Measurements from ENCODE around the gene C2CD5. TPM values are rescaled to one million over a fixed set of nuclear protein-coding genes. Genes with fewer than 3 reads are reported as not detected.

The C2CD5 gene
- total RNA-seq, 2 donors from 2014 or later: 38.9 to 46.0 TPM

- no peaks in the 10 kb centered on the region for H3K9me3 ChIP-seq
- H3K4me1 ChIP-seq: no peaks in the 10 kb centered on the region
- no peak for TF ChIP-seq CTCF (IDR thresholded peaks at IDR 0.05)
- DNase-seq: peak; percentile 39
- no peaks in the 10 kb centered on the region for H3K27me3 ChIP-seq
- intact Hi-C loops (cut with DNase I): no loop called here
- no peaks in the 10 kb centered on the region for H3K36me3 ChIP-seq
- H3K27ac ChIP-seq: no peak overlapping the region
- no peak overlapping the region for H3K4me3 ChIP-seq
- no peak overlapping the region for H3K9ac ChIP-seq (ENCODE audit: low read depth in 2 of 2, low read length in 2 of 2)
Measured at GRCh38 chr12:22415342-22416309, 128.7 kb downstream of the C2CD5 start.

GRCh38 chr12:22414742-22415141 is 129.6 kb downstream of the C2CD5 start:
- H3K4me1 ChIP-seq: no peaks in the 10 kb centered on the region
- H3K27ac ChIP-seq: no peak overlapping the region
- no peaks in the 10 kb centered on the region for H3K27me3 ChIP-seq

GRCh38 chr12:22413592-22413991 is 130.8 kb downstream of the C2CD5 start:
- no peaks in the 10 kb centered on the region for H3K9me3 ChIP-seq
- H3K27ac ChIP-seq: no peak overlapping the region
- H3K4me1 ChIP-seq: no peaks in the 10 kb centered on the region
- H3K9ac ChIP-seq (ENCODE audit: low read depth in 2 of 2, low read length in 2 of 2): no peak overlapping the region
- H3K4me3 ChIP-seq: no peak overlapping the region
- no peaks in the 10 kb centered on the region for H3K36me3 ChIP-seq
- no peaks in the 10 kb centered on the region for H3K27me3 ChIP-seq
- no peak for DNase-seq
- intact Hi-C loops (cut with DNase I): no loop called here
- no peak for TF ChIP-seq CTCF (IDR thresholded peaks at IDR 0.05)

More at GRCh38 chr12:22414742-22415141, 129.6 kb downstream of the C2CD5 start:
- Histone ChIP-seq H3K36me3 (no peaks in the 10 kb centered on the region), H3K9ac (ENCODE audit: low read depth in 2 of 2, low read length in 2 of 2) (no peak overlapping the region), H3K9me3 (no peaks in the 10 kb centered on the region), H3K4me3 (no peak overlapping the region)
- intact Hi-C loops (cut with DNase I): no loop called here
- no peak for DNase-seq
- no peak for TF ChIP-seq CTCF (IDR thresholded peaks at IDR 0.05)

- TF ChIP-seq CTCF (IDR thresholded peaks at IDR 0.05): no peak
- Histone ChIP-seq H3K4me1 (no peaks in the 10 kb centered on the region), H3K27me3 (no peaks in the 10 kb centered on the region), H3K9me3 (no peaks in the 10 kb centered on the region), H3K27ac (no peak overlapping the region), H3K36me3 (no peaks in the 10 kb centered on the region), H3K9ac (ENCODE audit: low read depth in 2 of 2, low read length in 2 of 2) (no peak overlapping the region), H3K4me3 (no peak overlapping the region)
- intact Hi-C loops (cut with DNase I): no loop called here
- no peak for DNase-seq
Measured at GRCh38 chr12:22412581-22412980, 131.8 kb downstream of the C2CD5 start.

- H3K4me1 ChIP-seq: no peaks in the 10 kb centered on the region
- no peak for DNase-seq
- no peak for TF ChIP-seq CTCF (IDR thresholded peaks at IDR 0.05)
- no peak overlapping the region for H3K9ac ChIP-seq (ENCODE audit: low read depth in 2 of 2, low read length in 2 of 2)
- no peaks in the 10 kb centered on the region for H3K9me3 ChIP-seq
- intact Hi-C loops (cut with DNase I): no loop called here
- H3K4me3 ChIP-seq: no peak overlapping the region
- H3K36me3 ChIP-seq: no peaks in the 10 kb centered on the region
- H3K27ac ChIP-seq: no peak overlapping the region
- no peaks in the 10 kb centered on the region for H3K27me3 ChIP-seq
Measured at GRCh38 chr12:22410486-22410885, 133.9 kb downstream of the C2CD5 start.

All from colonic mucosa (tissue), 4 donors.